Measurements from ENCODE around the gene CD46. TPM values are rescaled to one million over a fixed set of nuclear protein-coding genes. Genes with fewer than 3 reads are reported as not detected.

Gene CD46
- total and polyA plus RNA-seq, 10 of the 15 experiments (the other 5 are each of a cell fraction or from before 2014, with no cell fraction given): 61.1 to 198 (median 81.4) TPM

DNA sequence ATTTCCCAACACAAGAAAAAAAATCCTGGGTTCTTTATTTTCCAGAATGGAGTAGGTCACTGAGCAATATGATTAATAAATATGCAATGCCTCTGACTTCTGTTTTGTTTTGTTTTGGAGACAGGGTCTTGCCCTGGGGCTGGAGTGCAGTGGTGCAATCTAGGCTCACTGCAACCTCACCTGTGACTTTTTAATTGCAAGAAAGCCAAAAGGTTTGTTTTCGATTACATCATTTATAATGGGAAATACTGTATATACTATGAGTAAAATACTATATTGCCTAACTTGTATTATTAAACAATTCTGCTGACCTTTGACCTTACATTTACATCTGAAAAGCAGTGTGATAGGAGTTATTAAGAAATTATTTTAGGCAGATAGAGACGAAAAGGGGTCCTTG, 11.6 kb upstream of the CD46 start:
- Histone ChIP-seq H3K4me3 (no peak overlapping the region), H3K9ac (ENCODE audit: control insufficient read depth, insufficient read depth, low read length) (no peak overlapping the region), H4K20me1 (ENCODE audit: control insufficient read depth, insufficient read depth) (no peaks in the 10 kb centered on the region), H3K27me3 (replicated peaks in 1 of 2; ENCODE audit: control insufficient read depth in 2 of 2, insufficient read depth in 2 of 2, low read length in 1 of 2) (no peaks in the 10 kb centered on the region), H3K36me3 (ENCODE audit: control insufficient read depth in 2 of 2, insufficient read depth in 2 of 2, low read length in 1 of 2) (no peaks in the 10 kb centered on the region), H3K4me1 (ENCODE audit: control insufficient read depth, insufficient read depth, low read length) (no peaks in the 10 kb centered on the region), H3K27ac (ENCODE audit: control insufficient read depth, insufficient read depth) (no peak overlapping the region), H3K79me2 (ENCODE audit: control insufficient read depth, insufficient read depth, low read length) (no peaks in the 10 kb centered on the region), H3K9me3 (replicated peaks; ENCODE audit: control insufficient read depth, insufficient read depth, low read length) (no peaks in the 10 kb centered on the region), H3K4me2 (ENCODE audit: control insufficient read depth, insufficient read depth) (no peak overlapping the region), H2AFZ (ENCODE audit: control insufficient read depth, low read depth, low read length) (no peak overlapping the region)
- 29% methylated on average over 2 of the region's 2 CpGs for WGBS (ENCODE audit: insufficient coverage, insufficient replicate concordance, low lambda C conversion rate, missing lambda C conversion rate)
- FAIRE-seq (no peak), ATAC-seq (no peak), DNase-seq (ENCODE audit: low read depth, low spot score) (no peak)
- ChIA-PET CTCF (interaction anchor here (1.2 kb wide), 1 partner anchor 57 kb away, joined by 4 read pairs; no protein-coding TSS in a partner anchor), SMC1A (ENCODE audit: uncharacterized antibody, unreplicated experiment) (no interaction called here), RAD21 (ENCODE audit: unreplicated experiment) (no interaction called here), POLR2A (no interaction called here)
- no TSS peak for BruUV-seq (replicated peaks)
- intact Hi-C loops (cut with micrococcal nuclease; ENCODE audit: unreplicated experiment) (no loop called here), in situ Hi-C loops (cut with MboI) (no loop called here)
- TF ChIP-seq BMI1 (IDR thresholded peaks at IDR 0.05; ENCODE audit: borderline replicate concordance) (no peak), FOS (IDR thresholded peaks at IDR 0.05; ENCODE audit: borderline replicate concordance, extremely low read depth, insufficient read length) (no peak), TCF12 (IDR thresholded peaks at IDR 0.05; ENCODE audit: low read depth, low read length) (no peak), ZNF217 (IDR thresholded peaks at IDR 0.05) (no peak), SMAD5 (IDR thresholded peaks at IDR 0.05; ENCODE audit: low read depth) (no peak)
- TF ChIP-seq, protein P1, sequence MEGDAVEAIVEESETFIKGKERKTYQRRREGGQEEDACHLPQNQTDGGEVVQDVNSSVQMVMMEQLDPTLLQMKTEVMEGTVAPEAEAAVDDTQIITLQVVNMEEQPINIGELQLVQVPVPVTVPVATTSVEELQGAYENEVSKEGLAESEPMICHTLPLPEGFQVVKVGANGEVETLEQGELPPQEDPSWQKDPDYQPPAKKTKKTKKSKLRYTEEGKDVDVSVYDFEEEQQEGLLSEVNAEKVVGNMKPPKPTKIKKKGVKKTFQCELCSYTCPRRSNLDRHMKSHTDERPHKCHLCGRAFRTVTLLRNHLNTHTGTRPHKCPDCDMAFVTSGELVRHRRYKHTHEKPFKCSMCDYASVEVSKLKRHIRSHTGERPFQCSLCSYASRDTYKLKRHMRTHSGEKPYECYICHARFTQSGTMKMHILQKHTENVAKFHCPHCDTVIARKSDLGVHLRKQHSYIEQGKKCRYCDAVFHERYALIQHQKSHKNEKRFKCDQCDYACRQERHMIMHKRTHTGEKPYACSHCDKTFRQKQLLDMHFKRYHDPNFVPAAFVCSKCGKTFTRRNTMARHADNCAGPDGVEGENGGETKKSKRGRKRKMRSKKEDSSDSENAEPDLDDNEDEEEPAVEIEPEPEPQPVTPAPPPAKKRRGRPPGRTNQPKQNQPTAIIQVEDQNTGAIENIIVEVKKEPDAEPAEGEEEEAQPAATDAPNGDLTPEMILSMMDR (IDR thresholded peaks at IDR 0.05 in 2 of 3, conservative IDR thresholded peaks at IDR 0.05 in 1 of 3; ENCODE audit: control insufficient read depth in 2 of 3, extremely low read depth in 1 of 3, insufficient read depth in 1 of 3, low read depth in 3 of 3, low read length in 3 of 3): no peak
- TF ChIP-seq, protein P2, sequence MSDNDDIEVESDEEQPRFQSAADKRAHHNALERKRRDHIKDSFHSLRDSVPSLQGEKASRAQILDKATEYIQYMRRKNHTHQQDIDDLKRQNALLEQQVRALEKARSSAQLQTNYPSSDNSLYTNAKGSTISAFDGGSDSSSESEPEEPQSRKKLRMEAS (IDR thresholded peaks at IDR 0.05; ENCODE audit: low read depth, low read length): no peak
- TF ChIP-seq, protein P3, sequence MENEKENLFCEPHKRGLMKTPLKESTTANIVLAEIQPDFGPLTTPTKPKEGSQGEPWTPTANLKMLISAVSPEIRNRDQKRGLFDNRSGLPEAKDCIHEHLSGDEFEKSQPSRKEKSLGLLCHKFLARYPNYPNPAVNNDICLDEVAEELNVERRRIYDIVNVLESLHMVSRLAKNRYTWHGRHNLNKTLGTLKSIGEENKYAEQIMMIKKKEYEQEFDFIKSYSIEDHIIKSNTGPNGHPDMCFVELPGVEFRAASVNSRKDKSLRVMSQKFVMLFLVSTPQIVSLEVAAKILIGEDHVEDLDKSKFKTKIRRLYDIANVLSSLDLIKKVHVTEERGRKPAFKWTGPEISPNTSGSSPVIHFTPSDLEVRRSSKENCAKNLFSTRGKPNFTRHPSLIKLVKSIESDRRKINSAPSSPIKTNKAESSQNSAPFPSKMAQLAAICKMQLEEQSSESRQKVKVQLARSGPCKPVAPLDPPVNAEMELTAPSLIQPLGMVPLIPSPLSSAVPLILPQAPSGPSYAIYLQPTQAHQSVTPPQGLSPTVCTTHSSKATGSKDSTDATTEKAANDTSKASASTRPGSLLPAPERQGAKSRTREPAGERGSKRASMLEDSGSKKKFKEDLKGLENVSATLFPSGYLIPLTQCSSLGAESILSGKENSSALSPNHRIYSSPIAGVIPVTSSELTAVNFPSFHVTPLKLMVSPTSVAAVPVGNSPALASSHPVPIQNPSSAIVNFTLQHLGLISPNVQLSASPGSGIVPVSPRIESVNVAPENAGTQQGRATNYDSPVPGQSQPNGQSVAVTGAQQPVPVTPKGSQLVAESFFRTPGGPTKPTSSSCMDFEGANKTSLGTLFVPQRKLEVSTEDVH (IDR thresholded peaks at IDR 0.05; ENCODE audit: low read depth, partially characterized antibody): no peak
- TF ChIP-seq, protein P4, sequence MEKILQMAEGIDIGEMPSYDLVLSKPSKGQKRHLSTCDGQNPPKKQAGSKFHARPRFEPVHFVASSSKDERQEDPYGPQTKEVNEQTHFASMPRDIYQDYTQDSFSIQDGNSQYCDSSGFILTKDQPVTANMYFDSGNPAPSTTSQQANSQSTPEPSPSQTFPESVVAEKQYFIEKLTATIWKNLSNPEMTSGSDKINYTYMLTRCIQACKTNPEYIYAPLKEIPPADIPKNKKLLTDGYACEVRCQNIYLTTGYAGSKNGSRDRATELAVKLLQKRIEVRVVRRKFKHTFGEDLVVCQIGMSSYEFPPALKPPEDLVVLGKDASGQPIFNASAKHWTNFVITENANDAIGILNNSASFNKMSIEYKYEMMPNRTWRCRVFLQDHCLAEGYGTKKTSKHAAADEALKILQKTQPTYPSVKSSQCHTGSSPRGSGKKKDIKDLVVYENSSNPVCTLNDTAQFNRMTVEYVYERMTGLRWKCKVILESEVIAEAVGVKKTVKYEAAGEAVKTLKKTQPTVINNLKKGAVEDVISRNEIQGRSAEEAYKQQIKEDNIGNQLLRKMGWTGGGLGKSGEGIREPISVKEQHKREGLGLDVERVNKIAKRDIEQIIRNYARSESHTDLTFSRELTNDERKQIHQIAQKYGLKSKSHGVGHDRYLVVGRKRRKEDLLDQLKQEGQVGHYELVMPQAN (conservative IDR thresholded peaks at IDR 0.05): no peak
- TF ChIP-seq, protein P5, sequence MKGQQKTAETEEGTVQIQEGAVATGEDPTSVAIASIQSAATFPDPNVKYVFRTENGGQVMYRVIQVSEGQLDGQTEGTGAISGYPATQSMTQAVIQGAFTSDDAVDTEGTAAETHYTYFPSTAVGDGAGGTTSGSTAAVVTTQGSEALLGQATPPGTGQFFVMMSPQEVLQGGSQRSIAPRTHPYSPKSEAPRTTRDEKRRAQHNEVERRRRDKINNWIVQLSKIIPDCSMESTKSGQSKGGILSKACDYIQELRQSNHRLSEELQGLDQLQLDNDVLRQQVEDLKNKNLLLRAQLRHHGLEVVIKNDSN (IDR thresholded peaks at IDR 0.05; ENCODE audit: borderline replicate concordance, extremely low read length, insufficient read depth, low read depth, low read length): no peak
